Inflammatory macrophage treated with lipopolysaccharide for 4 hours (primary cell): Measurements from ENCODE around the gene HSDL2.
"Not testable (repeated sequence)": the region's sequence is repeated elsewhere in the genome, so short reads cannot be mapped to it uniquely, and the experiment has no call there.

ENCODE experiments used
- DNase-seq: peaks from one replicate; pipeline ENCODE4 v3.0.0-alpha.2; 2020

HSDL2 gene

GRCh38 chr9:112505086-112505485 is 125.2 kb downstream of the HSDL2 start:
- no peak for DNase-seq

GRCh38 chr9:112505607-112506006 is 125.7 kb downstream of the HSDL2 start:
- DNase-seq: no peak

- no peak for DNase-seq
Observed at GRCh38 chr9:112506571-112506970, 126.7 kb downstream of the HSDL2 start.

- no peak for DNase-seq
Observed at GRCh38 chr9:112507001-112507680, 127.2 kb downstream of the HSDL2 start.

- no peak for DNase-seq
Observed at GRCh38 chr9:112508377-112508776, 128.5 kb downstream of the HSDL2 start.

GRCh38 chr9:112512377-112512776 is 132.5 kb downstream of the HSDL2 start:
- DNase-seq: not testable (repeated sequence)

- DNase-seq: no peak
Observed at GRCh38 chr9:112516769-112517168, 136.9 kb downstream of the HSDL2 start.

GRCh38 chr9:112520069-112520468 is 140.2 kb downstream of the HSDL2 start:
- no peak for DNase-seq

GRCh38 chr9:112520656-112521055 is 140.7 kb downstream of the HSDL2 start:
- DNase-seq: no peak
